Measurements from ENCODE around the gene RIPK3.

- TF ChIP-seq CTCF (IDR thresholded peaks at IDR 0.05) = no peak
- no peak for TF ChIP-seq POLR2A (IDR thresholded peaks at IDR 0.05)
These were observed 46.3 kb downstream of the RIPK3 start for GRCh38 chr14:24293525-24293924.

All from lower leg skin (tissue), 3 donors.